DMS53 treated with DMSO at 0.1 percent for 48 hours (cell line): ENCODE results near the gene TRAF3IP1.
"Not testable (repeated sequence)": the region's sequence is repeated elsewhere in the genome, so short reads cannot be mapped to it uniquely, and the experiment has no call there.

Source experiments
- DNase-seq: peaks from one replicate; lab custom pipeline; 2025; ENCODE audit not compliant: unreplicated experiment; lab: John Stamatoyannopoulos, UW

The TRAF3IP1 gene

DNA sequence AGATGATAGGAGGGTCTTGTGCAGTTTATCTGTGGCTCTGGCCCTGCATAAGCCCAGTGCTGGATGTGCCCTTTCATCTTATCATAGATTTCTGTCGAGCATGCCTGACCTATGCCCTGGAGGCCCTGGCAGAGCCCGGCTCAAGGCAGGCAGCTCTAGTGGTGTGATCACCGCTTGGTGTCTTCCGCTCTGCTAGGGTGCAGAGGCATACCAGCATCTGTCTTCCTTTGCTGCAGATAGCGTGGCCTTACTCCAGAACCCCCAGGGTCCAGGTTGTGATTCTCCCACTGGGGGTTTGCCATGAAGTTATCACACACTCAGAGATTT is 13.7 kb upstream of the TRAF3IP1 start:
- DNase-seq: no peak

DNA sequence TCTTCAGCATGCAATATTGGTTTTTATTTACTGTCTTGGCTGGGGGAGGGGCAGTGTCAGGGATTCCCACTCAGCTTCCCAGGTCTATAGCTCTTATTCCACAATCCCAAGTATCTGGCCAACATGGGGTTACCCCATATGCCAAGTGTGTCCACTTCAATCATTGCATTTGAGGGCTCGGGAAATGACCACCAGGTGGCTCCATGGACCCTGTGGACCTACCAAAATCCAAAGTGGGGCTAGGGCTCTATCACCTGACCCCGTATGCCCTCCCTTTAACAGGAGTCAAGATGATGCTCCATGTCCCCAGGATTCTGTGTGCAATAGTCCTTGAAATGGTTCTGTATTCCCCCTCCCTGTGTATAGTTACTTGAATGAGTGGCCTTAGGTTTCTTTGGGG is 12.1 kb upstream of the TRAF3IP1 start:
- no peak for DNase-seq

DNA sequence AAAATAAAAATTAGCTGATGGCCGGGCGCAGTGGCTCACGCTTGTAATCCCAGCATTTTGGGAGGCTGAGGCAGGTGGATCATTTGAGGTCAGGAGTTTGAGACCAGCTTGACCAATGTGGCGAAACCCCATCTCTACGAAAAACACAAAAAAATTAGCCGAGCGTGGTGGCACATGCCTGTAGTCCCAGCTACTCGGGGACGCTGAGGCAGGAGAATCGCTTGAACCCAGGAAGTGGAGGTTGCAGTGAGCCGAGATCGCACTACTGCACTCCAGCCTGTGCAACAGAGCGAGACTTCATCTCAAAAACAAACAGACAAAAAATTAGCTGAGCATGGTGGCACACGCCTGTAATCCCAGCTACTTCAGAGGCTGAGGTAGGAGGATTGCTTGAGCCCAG is 9.6 kb upstream of the TRAF3IP1 start:
- not testable (repeated sequence) for DNase-seq

DNA sequence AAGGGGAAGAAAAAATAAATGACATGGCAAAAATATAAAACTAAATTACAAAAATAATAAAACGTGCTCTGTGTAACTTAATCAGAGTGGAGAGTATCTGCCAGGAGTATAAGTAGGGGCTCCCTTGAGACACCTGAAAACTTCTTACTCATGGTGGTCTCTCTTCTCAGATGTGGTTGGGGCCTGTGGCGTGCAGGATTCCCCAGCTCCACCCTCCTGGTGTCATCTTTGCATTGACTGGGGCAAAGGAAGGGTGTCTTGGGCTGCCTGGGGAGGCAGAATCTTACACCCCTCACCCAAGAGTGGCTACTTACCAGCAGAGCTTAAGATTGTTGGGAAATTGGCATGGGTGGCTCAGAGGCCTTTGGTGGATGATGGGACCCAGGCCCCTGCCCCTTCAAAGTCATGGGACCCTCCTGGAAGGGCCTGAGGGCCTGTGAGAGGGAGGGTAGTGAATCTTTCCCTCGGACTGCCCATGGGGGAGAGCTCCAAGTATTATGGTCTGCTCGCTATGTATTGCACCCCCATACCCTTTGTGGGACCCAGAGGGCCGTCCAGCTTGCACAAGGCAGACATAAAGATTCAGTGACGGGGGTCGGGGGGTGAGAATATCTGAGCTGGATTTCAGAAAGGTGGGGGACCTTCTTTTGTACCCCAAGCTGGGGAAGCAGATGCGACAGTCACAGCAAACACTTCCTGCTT is 6.9 kb upstream of the TRAF3IP1 start:
- DNase-seq: no peak

DNA sequence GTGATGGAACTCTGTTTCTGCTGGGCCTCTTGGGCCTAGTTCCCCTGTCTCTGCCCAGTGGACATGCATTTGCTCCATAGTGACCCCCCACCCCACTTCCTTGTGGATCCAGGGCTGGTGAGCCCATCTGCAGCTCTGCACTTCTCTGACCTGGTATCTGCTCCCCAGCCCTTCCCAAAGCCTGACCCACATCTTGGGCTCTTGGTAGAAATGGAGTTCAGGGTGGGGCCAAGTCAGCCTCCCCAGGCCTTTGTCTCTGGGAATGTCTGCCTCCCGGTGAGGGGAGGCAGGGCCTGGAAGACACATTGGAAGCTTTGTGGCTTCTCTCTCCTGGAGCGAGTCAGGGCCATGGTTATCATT is 6.3 kb upstream of the TRAF3IP1 start:
- no peak for DNase-seq

DNA sequence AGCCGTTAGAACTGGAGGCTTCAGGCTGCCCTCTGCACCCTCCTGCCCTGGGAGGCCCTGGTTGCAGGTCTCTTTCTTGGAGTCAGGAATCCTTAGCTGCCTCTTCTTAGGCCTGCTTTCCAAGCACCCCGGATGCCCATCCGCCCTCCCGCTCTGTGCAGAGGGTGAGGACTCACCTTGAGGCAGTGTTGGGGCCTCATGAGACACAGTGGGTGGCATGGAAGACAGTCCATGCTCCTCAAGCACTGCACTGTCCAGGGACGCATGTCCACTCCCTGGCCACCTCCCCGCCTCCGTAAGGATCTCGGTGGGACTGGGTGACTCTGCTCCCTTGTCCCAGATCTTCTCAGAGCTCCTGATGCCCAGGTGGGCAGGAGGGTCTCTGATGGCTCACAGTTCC is 5.7 kb upstream of the TRAF3IP1 start:
- DNase-seq: no peak

DNA sequence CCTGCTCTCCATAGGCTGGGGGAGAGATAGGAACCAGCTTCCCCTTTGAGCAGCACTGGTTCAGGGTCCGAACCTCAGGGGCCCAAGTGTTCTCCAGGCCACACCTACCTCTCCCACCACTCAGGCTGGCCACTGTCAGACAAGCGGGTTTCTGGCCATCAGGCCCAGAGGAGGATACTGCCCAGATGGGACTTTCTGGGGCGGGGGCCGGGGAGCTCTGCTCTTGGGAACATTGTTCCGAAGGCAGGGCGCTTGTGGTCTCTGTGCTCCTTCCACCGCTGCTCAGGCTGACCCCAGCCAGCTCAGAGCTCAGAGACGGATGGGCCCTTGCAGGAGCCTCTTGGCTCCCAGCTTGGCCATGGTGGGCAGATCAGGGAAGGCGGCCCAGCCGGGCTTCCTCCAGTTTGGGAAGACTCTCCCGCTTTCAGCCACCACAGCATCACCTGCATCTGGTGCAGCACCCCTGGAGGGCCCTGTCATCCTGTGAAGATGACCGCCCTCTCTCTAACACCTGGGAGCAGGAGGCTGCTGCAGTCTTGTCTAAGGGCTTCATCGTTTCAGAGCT is 5.2 kb upstream of the TRAF3IP1 start:
- DNase-seq: no peak

DNA sequence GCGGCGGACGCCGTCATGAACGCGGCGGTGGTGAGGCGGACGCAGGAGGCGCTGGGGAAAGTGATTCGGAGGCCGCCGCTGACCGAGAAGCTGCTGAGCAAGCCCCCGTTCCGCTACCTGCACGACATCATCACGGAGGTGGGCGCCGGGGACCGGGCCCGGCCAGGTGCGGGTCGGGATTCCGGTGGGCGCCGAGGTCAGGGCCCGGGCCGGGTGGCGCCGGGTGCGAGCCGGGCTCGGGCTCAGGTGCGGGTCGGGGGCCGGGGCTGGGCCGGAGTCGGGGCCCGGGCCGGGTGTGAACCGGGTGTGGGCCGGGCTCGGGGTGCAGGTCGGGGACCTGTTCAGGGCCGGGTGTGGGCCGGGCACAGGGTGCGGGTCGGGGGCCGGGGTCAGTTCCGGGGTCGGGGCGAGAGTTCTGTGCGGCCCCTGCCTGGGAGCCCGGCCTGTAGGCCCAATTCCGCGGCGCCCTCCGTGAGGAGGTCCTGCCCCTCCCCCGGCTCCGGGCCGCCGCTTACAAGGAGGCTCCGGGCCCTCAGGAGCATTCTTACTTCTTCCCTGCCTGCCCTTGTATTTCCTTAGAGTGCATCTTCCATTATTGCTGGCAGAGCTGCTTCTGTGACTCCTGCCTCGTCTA is 447 bp downstream of the TRAF3IP1 start:
- DNase-seq: no peak

DNA sequence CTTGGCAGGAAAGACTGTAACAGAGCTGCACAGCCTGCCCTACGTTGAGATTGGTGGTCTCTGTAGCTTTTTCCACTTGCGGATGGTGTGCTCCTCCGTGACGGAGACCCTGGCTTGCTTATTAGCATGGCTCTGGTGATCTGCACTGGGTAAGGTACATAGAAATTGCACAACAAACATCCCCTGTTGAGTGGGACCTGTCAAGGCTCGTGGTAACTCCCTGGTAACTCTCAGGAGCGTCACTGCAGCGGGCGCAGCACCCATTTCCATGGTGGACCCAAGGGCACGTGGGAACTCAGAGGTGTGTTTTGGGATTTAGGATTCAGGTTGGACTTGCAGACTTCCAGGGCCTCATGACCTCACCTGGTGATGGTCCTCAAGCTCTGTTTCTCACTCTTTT is 1.1 kb downstream of the TRAF3IP1 start:
- no peak for DNase-seq

DNA sequence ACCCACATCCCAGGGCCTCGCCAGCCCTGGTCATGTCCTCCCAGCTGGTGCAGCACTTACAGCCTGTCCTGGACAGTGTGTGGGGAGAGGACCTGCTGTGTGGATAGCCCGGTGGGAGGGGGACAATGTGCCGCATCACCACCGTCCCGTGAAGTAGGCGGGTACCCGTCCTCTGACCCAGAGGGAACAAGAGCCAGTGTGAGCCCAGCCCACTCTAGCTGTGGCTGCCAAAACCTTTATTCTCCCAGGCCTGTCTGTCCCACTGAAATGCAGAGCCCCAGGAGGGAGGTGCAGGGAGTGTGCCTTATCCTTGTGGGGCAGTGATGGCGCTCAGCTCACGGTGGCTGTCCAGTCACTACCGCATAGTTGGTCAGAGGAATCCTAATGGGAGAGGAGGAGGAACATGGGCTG is 1.7 kb downstream of the TRAF3IP1 start:
- DNase-seq: no peak

DNA sequence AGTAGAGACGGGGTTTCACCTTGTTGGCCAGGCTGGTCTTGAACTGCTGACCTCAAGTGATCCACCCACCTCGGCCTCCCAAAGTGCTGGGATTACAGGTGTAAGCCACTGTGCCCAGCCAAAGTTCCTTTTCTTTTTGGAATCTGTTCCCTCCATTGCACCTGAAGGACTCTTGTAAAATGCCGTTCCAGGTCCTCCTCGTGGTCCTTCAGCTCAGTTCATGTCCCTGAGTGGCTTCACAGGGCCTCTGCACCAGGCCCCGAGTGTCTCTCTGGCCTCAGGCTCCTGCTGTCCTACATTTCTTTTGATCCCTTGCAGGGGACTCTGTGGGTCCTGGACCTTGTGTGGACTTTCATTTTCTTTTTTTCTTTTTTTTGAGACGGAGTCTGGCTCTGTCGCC is 3.9 kb downstream of the TRAF3IP1 start:
- not testable (repeated sequence) for DNase-seq

DNA sequence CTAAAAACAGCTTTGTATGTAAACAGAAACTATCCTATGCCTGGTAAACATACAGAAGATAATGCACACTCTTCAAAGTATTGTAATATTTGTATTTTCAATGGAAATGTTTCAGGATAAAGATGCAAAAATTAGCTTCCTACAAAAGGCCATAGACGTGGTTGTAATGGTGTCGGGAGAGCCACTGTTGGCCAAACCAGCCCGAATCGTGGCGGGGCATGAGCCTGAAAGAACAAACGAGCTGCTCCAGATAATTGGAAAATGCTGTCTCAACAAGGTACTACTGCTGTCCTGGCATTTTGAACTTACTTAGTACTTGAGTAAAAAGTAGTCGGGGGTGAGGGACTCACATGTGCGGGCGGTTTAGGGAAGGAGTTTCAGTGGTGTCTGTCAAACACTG is 5.4 kb downstream of the TRAF3IP1 start:
- no peak for DNase-seq

DNA sequence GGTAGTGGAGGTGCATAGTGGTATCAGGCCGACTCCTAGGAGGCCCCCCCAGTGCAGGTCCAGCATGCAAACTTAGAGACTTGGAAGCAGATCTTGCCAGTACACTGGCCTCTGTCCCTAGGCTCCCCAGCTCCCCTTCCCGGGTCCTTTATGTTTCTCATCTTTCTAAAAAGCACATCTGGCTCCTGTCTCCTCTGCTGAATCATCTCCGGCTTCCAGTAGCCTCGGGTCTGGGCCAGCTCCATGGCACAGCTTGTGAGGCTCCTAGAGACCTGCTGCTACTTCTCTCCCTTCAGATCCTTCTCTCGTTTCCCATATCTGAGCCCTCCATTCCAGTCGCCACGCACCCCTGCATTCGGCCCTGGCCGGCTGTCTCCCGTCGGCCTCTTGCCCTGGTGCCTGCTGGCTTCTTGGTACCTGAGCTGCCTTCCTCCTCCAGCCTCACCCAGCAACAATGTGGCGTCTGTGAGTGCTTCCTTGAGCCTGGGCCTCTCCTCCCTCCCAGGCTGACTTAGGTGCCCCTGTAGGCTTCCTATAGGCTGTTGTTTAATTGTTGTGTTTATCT is 6.6 kb downstream of the TRAF3IP1 start:
- DNase-seq: no peak

DNA sequence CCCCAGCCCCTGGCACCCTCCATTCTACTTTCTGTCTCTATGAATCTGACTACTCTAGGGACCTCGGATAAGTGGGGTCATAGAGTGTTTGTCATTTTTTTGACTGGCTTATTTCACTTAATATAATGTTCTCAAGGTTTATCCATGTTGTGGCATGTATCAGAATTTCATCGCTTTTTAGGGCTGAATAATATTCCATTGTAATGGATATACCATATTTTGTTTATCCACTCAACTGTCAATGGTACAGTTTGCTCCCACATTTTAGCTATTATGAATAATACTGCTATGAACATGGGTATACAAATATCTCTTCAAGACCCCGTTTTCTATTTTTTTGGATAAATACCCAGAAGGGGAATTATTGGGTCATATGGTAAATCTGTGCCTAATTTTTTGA is 7.4 kb downstream of the TRAF3IP1 start:
- DNase-seq: no peak

DNA sequence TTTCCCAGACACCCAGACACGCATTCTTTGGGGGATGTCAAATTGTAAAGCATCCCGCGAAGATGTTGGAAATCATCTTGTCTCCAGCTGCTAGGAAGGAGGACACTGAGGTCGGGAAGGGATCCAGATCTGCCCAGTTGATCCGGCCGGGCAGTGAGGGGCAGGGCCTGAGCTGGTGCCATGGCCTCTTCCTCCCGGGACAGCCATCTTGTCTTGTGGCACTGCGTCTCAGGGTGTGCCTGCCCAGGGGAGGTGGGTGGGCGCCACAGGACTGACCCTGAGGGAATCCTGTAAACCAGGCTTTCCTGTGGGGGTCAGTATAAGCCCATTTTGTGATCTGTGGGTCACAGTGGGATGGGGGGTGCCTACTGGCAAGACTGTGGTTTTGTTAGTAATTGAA is 10.1 kb downstream of the TRAF3IP1 start:
- no peak for DNase-seq

DNA sequence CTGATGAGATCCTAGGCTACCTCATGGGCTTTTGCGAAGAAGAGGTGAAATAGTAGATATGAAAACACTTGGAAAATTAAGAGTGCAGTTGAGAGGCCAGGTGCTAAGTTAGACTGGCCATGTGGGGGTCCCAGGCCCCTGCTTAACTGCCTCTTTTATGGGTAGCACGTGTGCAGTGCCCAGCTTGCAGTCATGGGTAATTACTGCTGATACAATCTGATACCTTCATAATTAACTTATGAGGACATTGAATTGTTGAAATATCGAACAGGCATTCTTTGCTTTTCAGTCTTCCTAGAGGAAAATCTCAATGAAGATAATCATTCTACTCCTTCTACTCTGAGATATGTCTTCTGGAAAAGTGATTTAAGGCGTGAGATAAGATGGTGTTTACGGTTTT is 11.6 kb downstream of the TRAF3IP1 start:
- no peak for DNase-seq

DNA sequence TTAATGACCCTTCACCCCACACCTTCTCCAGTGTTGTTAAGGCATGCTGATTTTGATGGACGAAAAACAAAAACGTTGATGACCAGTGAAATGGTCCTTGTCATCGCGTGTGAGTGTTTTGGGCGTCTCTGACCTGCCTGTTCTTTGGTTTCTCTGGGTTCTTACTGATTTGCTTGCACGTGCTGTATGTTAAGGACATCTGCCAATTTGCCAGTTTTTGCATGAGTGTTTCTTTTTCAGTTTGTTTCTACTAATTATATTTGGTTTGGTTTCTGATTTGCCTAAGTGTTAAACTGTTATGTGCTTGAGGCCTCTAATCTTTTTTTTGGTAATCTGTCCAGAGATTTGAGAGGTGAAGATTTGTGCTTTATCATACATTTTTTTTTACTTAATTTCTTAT is 14.6 kb downstream of the TRAF3IP1 start:
- DNase-seq: no peak

DNA sequence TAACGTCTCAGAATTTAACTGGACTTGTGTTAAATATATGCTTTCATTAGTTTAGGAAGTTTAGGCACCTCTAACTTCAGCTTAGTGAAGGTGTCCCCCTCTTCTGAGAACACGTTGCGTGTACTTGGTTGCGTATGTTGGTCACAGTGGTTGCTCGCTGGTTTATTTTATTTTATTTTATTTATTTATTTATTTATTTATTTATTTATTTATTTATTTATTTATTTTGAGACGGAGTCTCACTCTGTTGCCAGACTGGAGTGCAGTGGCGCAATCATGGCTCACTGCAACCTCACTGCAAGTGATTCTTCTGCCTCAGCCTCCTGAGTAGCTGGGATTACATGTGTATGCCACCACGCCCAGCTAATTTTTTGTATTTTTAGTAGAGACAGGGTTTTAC is 15.3 kb downstream of the TRAF3IP1 start:
- not testable (repeated sequence) for DNase-seq

DNA sequence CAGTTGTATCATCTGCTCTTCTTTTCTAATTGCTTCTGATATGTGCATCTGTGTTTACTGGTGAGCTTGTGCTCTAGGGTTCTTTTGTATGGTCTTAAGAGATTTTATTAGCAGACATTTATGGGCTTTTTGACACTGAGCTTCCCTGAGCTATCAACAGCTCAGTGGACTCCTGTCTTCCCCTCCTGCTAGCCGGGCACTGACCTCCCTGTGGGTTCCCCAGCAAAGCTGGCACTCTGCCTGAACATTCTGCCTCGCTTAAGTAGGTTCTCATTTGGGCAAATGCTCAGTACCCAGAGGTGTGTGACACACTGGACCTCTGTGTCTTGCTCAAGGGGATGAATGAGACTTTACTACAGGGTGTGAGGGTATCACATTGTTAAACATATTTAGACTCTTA is 15.8 kb downstream of the TRAF3IP1 start:
- no peak for DNase-seq

DNA sequence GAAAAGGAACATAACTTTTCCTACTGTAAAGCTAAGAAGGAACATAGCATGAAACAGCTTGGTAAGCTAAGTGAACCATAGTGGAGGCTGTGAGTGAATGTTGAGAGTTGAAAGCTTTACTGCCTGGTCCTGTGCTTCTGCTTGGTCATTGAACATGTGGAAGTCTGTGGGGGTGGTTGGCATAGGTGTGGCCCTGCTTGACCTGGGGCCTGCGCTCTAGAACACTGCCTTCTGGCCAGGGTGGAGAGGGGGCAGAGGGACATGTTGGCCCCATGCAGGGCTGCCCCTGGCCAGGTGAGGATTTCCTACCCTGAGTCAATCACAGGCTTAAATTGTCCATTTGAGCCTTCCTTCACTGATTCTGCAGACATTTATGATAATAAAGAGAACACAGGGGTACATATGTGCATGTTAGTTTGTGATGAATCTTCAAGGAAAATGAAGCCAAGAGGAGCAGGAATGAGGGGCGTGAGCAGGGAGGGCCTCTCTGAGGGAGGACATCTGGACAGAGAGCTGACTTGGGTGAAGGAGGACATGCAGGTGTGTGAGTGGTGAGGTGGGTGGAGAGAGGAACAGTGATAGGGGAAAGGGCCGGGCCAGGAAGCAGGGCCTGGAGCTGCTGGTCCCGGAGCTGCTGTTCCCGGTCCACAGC is 16.6 kb downstream of the TRAF3IP1 start:
- no peak for DNase-seq

DNA sequence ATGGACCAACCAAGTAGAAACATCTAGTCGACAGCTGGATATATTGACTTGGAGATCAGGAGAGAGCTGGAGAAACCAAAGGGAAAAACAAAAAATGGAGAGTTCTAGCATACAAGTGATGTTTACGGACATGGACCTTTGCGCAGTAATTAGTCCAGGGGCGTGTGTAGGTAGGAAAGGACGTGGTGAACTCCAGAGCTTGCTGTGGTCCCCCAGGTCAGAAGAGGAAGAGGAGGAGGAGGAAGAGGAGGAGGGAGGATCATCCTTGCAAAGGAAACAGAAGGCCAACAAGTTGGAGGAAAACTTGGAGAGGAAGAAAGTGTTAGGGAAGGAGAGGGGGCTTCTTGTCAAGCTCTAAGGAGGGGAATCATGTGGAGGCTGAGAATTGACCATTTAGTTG is 17.5 kb downstream of the TRAF3IP1 start:
- DNase-seq: no peak
